ENCODE measurements around the gene MARCHF2.

DNA sequence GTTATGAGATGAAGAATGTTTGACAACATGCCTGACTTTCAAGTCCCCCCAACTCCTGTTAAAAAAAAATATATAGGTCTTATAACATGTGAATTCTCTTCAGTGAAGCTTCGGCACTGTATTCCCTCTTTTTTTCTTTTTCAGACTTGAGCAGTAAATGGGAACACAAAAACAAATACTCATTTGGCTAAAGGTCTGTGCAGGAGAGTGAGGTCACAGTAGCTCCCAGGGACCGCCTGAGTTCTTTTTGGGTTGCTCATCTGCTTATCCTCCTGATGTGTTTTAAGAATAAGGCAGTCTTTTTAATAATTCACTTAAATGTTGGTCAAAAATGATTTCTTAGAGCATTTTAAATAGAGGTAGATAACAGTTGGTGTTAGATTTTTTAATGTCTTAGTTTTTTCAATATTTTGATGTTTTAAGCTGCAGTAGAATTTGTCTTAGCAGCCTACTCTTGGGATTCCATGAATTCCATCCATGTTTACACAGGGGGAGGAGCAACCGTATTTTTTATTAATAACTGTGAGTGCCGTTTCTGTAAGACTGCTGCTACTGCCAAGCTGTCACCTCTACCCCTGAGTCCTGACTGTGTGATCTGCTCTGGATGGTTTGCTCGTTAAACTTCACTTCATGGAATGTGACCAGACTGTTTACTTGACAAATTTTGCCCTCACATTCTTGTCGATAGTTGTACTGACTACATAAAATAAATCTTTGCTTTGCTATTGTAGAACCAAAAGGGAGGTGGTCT is 46.6 kb downstream of the MARCHF2 start:
- TF ChIP-seq JUNB (IDR thresholded peaks at IDR 0.05) (no peak), BHLHE40 (IDR thresholded peaks at IDR 0.05; ENCODE audit: low read depth, low read length) (no peak), KDM1A (IDR thresholded peaks at IDR 0.05; ENCODE audit: low read depth) (no peak), ZFP36 (IDR thresholded peaks at IDR 0.05; ENCODE audit: borderline replicate concordance, partially characterized antibody) (no peak), POLR2A (IDR thresholded peaks at IDR 0.05; ENCODE audit: low read length) (no peak)
- TF ChIP-seq, protein P1, sequence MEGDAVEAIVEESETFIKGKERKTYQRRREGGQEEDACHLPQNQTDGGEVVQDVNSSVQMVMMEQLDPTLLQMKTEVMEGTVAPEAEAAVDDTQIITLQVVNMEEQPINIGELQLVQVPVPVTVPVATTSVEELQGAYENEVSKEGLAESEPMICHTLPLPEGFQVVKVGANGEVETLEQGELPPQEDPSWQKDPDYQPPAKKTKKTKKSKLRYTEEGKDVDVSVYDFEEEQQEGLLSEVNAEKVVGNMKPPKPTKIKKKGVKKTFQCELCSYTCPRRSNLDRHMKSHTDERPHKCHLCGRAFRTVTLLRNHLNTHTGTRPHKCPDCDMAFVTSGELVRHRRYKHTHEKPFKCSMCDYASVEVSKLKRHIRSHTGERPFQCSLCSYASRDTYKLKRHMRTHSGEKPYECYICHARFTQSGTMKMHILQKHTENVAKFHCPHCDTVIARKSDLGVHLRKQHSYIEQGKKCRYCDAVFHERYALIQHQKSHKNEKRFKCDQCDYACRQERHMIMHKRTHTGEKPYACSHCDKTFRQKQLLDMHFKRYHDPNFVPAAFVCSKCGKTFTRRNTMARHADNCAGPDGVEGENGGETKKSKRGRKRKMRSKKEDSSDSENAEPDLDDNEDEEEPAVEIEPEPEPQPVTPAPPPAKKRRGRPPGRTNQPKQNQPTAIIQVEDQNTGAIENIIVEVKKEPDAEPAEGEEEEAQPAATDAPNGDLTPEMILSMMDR (IDR thresholded peaks at IDR 0.05), result no peak
- TF ChIP-seq, protein P2, sequence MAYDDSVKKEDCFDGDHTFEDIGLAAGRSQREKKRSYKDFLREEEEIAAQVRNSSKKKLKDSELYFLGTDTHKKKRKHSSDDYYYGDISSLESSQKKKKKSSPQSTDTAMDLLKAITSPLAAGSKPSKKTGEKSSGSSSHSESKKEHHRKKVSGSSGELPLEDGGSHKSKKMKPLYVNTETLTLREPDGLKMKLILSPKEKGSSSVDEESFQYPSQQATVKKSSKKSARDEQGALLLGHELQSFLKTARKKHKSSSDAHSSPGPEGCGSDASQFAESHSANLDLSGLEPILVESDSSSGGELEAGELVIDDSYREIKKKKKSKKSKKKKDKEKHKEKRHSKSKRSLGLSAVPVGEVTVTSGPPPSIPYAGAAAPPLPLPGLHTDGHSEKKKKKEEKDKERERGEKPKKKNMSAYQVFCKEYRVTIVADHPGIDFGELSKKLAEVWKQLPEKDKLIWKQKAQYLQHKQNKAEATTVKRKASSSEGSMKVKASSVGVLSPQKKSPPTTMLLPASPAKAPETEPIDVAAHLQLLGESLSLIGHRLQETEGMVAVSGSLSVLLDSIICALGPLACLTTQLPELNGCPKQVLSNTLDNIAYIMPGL (CRISPR knock-in tag; IDR thresholded peaks at IDR 0.05; ENCODE audit: borderline replicate concordance), result no peak

All from A549 (cell line).